OCI-LY1 (cell line): Measurements from ENCODE around the gene INPP4A.

Experiments
- EZH2 ChIP-seq: fragments of 200-600 bp; sonication (generic), shearing (Covaris generic); IDR thresholded peaks from 2 replicates; pipeline ENCODE4 v1.8.0; 2017; ENCODE audit warnings: borderline replicate concordance, mixed run types, mild to moderate bottlenecking, antibody characterized with exemption, low read length, moderate library complexity, mixed read lengths
- TF ChIP-seq, protein P1 (sequence below): fragments of 200-600 bp; sonication (generic), shearing (Covaris generic); IDR thresholded peaks from 2 replicates; pipeline ENCODE4 v1.5.1; 2017; ENCODE audit warnings: mild to moderate bottlenecking, antibody characterized with exemption, low read length, moderate library complexity, mixed read lengths

DNA sequence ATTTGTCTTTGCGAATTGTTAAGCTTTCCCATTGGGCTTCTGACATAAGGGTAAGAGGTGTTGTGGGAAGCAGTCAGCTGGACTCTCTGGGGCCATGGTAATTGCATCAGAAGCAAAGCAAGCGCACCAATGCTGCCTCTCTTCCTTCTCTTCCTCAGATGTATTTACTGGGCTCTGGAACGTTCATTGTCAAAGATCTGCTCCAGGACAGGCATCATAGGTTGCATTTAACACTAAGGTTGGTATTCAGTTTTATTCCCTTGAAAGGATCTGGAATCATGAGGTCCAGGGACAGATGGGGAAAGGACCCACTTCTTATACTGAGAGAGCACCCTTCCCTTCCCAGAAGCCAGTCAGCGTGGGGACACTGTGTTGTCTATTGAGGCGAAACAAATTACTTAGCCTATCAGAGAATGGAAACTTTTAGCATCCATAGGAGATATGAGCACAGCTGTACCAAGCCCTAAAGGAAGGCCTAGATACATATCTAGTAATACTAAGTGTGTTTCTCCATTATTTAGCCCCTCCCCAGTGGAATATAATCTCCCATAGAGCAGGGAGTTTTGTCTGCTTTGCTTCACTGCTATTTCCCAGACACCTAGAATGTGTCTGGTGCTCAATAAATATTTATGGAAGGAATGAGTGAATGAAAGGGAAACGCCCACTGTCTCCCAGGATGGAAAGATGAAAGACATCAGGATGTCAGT lies 91.5 kb downstream of the INPP4A start:
- TF ChIP-seq, protein P1, sequence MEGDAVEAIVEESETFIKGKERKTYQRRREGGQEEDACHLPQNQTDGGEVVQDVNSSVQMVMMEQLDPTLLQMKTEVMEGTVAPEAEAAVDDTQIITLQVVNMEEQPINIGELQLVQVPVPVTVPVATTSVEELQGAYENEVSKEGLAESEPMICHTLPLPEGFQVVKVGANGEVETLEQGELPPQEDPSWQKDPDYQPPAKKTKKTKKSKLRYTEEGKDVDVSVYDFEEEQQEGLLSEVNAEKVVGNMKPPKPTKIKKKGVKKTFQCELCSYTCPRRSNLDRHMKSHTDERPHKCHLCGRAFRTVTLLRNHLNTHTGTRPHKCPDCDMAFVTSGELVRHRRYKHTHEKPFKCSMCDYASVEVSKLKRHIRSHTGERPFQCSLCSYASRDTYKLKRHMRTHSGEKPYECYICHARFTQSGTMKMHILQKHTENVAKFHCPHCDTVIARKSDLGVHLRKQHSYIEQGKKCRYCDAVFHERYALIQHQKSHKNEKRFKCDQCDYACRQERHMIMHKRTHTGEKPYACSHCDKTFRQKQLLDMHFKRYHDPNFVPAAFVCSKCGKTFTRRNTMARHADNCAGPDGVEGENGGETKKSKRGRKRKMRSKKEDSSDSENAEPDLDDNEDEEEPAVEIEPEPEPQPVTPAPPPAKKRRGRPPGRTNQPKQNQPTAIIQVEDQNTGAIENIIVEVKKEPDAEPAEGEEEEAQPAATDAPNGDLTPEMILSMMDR = no peak
- no peak for TF ChIP-seq EZH2
